T-cell (primary cell): Measurements from ENCODE around the gene ROBO2. TPM values are rescaled to one million over a fixed set of nuclear protein-coding genes. Genes with fewer than 3 reads are reported as not detected.

ENCODE experiments used
- ATAC-seq, 4 experiments: fragments of 200-7000 bp in 3 of 4; fragments of 150-1000 bp in 1 of 4; cut with Tn5 transposase; replicated peaks in 1 of 4; 1 replicate in 3 of 4; 2 replicates in 1 of 4; pipeline ENCODE4 v1.10.0; 2021; ENCODE audit warnings: moderate library complexity in 3 of 4, mild to moderate bottlenecking in 2 of 4, moderate number of reproducible peaks in 1 of 4
- CTCF ChIA-PET, 2 donors: fragments of 300-600 bp; sonication (Branson Sonifier 250); formaldehyde crosslinking; loops; one replicate each; lab custom pipeline; 2022; ENCODE audit warnings: antibody characterized with exemption in 2 of 2; lab: Charles Lee
- POLR2A ChIA-PET, 2 donors: fragments of 300-600 bp; sonication (Branson Sonifier 250); formaldehyde crosslinking; loops; one replicate each; lab custom pipeline; 2022; ENCODE audit warnings: antibody characterized with exemption in 2 of 2; lab: Charles Lee
- DNase-seq, 35 experiments: peaks; one replicate each; pipeline versions ENCODE4 v3.0.0 to v3.0.0-alpha.2; 2013 to 2023
- H3K27ac ChIP-seq: one replicate; pipeline ENCODE4 v1.5.1; 2013; ENCODE audit warnings: low read length
- H3K27me3 ChIP-seq, 2 experiments: replicated peaks in 1 of 2; 1 replicate in 1 of 2; 2 replicates in 1 of 2; pipeline versions ENCODE4 v1.6.1 to v1.7.0; 2013; ENCODE audit warnings: low read length in 1 of 2, mixed read lengths in 1 of 2; ENCODE audit not compliant: control insufficient read depth in 2 of 2, insufficient read depth in 2 of 2; ENCODE audit errors: extremely low read depth in 1 of 2
- H3K36me3 ChIP-seq, 2 donors: 1 replicate in 1 of 2; 2 replicates in 1 of 2; pipeline versions ENCODE4 v1.6.1 to v1.7.0; 2013; ENCODE audit warnings: low read length in 1 of 2; ENCODE audit not compliant: control insufficient read depth in 2 of 2, insufficient read depth in 1 of 2; ENCODE audit errors: extremely low read depth in 1 of 2
- H3K4me1 ChIP-seq, 2 experiments: 1 replicate in 1 of 2; 2 replicates in 1 of 2; pipeline versions ENCODE4 v1.6.1 to v1.7.0; 2013; ENCODE audit warnings: low read length in 2 of 2, mixed read lengths in 1 of 2; ENCODE audit not compliant: insufficient read depth in 2 of 2, control insufficient read depth in 1 of 2; ENCODE audit errors: extremely low read depth in 1 of 2
- H3K4me3 ChIP-seq, 2 donors: 1 replicate in 1 of 2; 2 replicates in 1 of 2; pipeline versions ENCODE4 v1.5.1 to v1.7.0; 2013; ENCODE audit warnings: mild to moderate bottlenecking in 2 of 2, low read length in 1 of 2, moderate library complexity in 1 of 2; ENCODE audit not compliant: control insufficient read depth in 1 of 2; ENCODE audit errors: extremely low read depth in 1 of 2
- H3K9me3 ChIP-seq: 2 replicates; pipeline ENCODE4 v1.7.0; 2013
- H3K27ac Mint-ChIP-seq, 2 donors: one replicate each; pipeline ENCODE4 v1.8.0; 2020 to 2021; ENCODE audit warnings: mild to moderate bottlenecking in 2 of 2, mixed read lengths in 2 of 2
- H3K27me3 Mint-ChIP-seq, 2 donors: one replicate each; pipeline ENCODE4 v1.8.0; 2021 to 2022; ENCODE audit warnings: mixed read lengths in 2 of 2
- H3K36me3 Mint-ChIP-seq: one replicate; pipeline ENCODE4 v1.8.0; 2021; ENCODE audit warnings: mixed read lengths
- H3K4me1 Mint-ChIP-seq, 3 donors: one replicate each; pipeline ENCODE4 v1.8.0; 2020 to 2022; ENCODE audit warnings: mixed read lengths in 3 of 3, mild to moderate bottlenecking in 1 of 3
- H3K4me3 Mint-ChIP-seq, 3 donors: one replicate each; pipeline ENCODE4 v1.8.0; 2020 to 2022; ENCODE audit warnings: mild to moderate bottlenecking in 3 of 3, mixed read lengths in 3 of 3, moderate library complexity in 3 of 3
- H3K9me3 Mint-ChIP-seq, 3 donors: one replicate each; pipeline ENCODE4 v1.8.0; 2020 to 2022; ENCODE audit warnings: mixed read lengths in 3 of 3
- WGBS: methylation state at CpG from one replicate; pipeline ENCODE4 v1.1.5; 2013; ENCODE audit warnings: missing lambda C conversion rate; ENCODE audit not compliant: insufficient coverage; 5-methylcytosine and 5-hydroxymethylcytosine counted together
- total RNA-seq, 35 experiments: library from RNA in 6 of 35; stranded (reverse) in 6 of 35; fragments of 120-200 nt in 1 of 35; gene quantifications; one replicate each; pipeline versions ENCODE4 v1.2.1 to v1.2.4 and lab custom pipeline; 2013 to 2026

ROBO2 gene
- total RNA-seq, 5 donors from 2014 or later (not counting 1 experiment from before 2014, with no cell fraction given) = not detected

- CTCF ChIA-PET = no interaction called here
- no peaks in the 10 kb centered on the region for H3K27me3 ChIP-seq
- no peak overlapping the region for H3K4me3 ChIP-seq
- H3K27ac ChIP-seq = no peak overlapping the region
- no peak overlapping the region for H3K27ac Mint-ChIP-seq
- H3K9me3 ChIP-seq = no peaks in the 10 kb centered on the region
- no peaks in the 10 kb centered on the region for H3K4me1 Mint-ChIP-seq
- WGBS = no CpG with 5 or more reads among the region's 1 CpG
- no peaks in the 10 kb centered on the region for H3K27me3 Mint-ChIP-seq
- no peak for DNase-seq
- ATAC-seq = no peak
- no peaks in the 10 kb centered on the region for H3K36me3 Mint-ChIP-seq
- H3K9me3 Mint-ChIP-seq = peaks cover 16 to 38% (median 22%) of the 10 kb centered on the region in 3 donors
- POLR2A ChIA-PET = no interaction called here
- H3K4me1 ChIP-seq = no peaks in the 10 kb centered on the region
- no peak overlapping the region for H3K4me3 Mint-ChIP-seq
- H3K36me3 ChIP-seq = no peaks in the 10 kb centered on the region
Observed at GRCh38 chr3:77288348-77288747, 248.4 kb downstream of the ROBO2 start.

- no peaks in the 10 kb centered on the region for H3K4me1 ChIP-seq
Observed at GRCh38 chr3:77296527-77296926, 256.6 kb downstream of the ROBO2 start.

GRCh38 chr3:77298417-77298816 is 258.5 kb downstream of the ROBO2 start:
- no peaks in the 10 kb centered on the region for H3K27me3 ChIP-seq
- H3K9me3 Mint-ChIP-seq = peaks cover 20 to 35% (median 34%) of the 10 kb centered on the region in 3 donors

More at GRCh38 chr3:77296527-77296926, 256.6 kb downstream of the ROBO2 start:
- Histone ChIP-seq H3K27me3 (no peaks in the 10 kb centered on the region), H3K36me3 (no peaks in the 10 kb centered on the region), H3K27ac (no peak overlapping the region), H3K4me3 (no peak overlapping the region), H3K9me3 (no peaks in the 10 kb centered on the region)
- WGBS = 86% methylated on average over 4 of the region's 5 CpGs
- ChIA-PET CTCF (no interaction called here), POLR2A (no interaction called here)
- no peak for ATAC-seq
- Mint-ChIP-seq H3K36me3 (no peaks in the 10 kb centered on the region), H3K27ac (no peak overlapping the region), H3K27me3 (no peaks in the 10 kb centered on the region), H3K9me3 (peaks cover 26 to 47% (median 42%) of the 10 kb centered on the region in 3 donors), H3K4me1 (no peaks in the 10 kb centered on the region), H3K4me3 (no peak overlapping the region)
- no peak for DNase-seq

GRCh38 chr3:77303955-77304699 is 264.2 kb downstream of the ROBO2 start:
- WGBS = 72% methylated on average over 4 of the region's 12 CpGs
- no peaks in the 10 kb centered on the region for H3K27me3 Mint-ChIP-seq
- Histone ChIP-seq H3K4me1 (no peaks in the 10 kb centered on the region), H3K9me3 (no peaks in the 10 kb centered on the region), H3K27ac (no peak overlapping the region), H3K27me3 (no peaks in the 10 kb centered on the region), H3K4me3 (no peak overlapping the region), H3K36me3 (no peaks in the 10 kb centered on the region)
- CTCF ChIA-PET = no interaction called here
- no peak overlapping the region for H3K27ac Mint-ChIP-seq
- H3K4me3 Mint-ChIP-seq = no peak overlapping the region
- POLR2A ChIA-PET = no interaction called here
- H3K36me3 Mint-ChIP-seq = no peaks in the 10 kb centered on the region
- H3K4me1 Mint-ChIP-seq = no peaks in the 10 kb centered on the region
- ATAC-seq (no peak), DNase-seq (no peak)
- peaks cover 3 to 10% (median 4%) of the 10 kb centered on the region in 3 donors for H3K9me3 Mint-ChIP-seq

More at GRCh38 chr3:77298417-77298816, 258.5 kb downstream of the ROBO2 start:
- no peaks in the 10 kb centered on the region for H3K9me3 ChIP-seq
- H3K4me3 Mint-ChIP-seq = no peak overlapping the region
- no peaks in the 10 kb centered on the region for H3K36me3 Mint-ChIP-seq
- POLR2A ChIA-PET = no interaction called here
- no peak overlapping the region for H3K27ac ChIP-seq
- H3K27me3 Mint-ChIP-seq = no peaks in the 10 kb centered on the region
- CTCF ChIA-PET = no interaction called here
- ATAC-seq (no peak), DNase-seq (no peak)
- H3K4me1 ChIP-seq = no peaks in the 10 kb centered on the region
- no peaks in the 10 kb centered on the region for H3K4me1 Mint-ChIP-seq
- no CpG with 5 or more reads among the region's 1 CpG for WGBS
- no peaks in the 10 kb centered on the region for H3K36me3 ChIP-seq
- H3K4me3 ChIP-seq = no peak overlapping the region
- no peak overlapping the region for H3K27ac Mint-ChIP-seq

GRCh38 chr3:77304700-77305021 is 264.8 kb downstream of the ROBO2 start:
- no peak for DNase-seq
- no peak overlapping the region for H3K27ac Mint-ChIP-seq
- no peak overlapping the region for H3K4me3 Mint-ChIP-seq
- no peak for ATAC-seq
- Histone ChIP-seq H3K4me3 (no peak overlapping the region), H3K27me3 (no peaks in the 10 kb centered on the region), H3K36me3 (no peaks in the 10 kb centered on the region), H3K4me1 (no peaks in the 10 kb centered on the region), H3K27ac (no peak overlapping the region), H3K9me3 (no peaks in the 10 kb centered on the region)
- H3K9me3 Mint-ChIP-seq = peaks cover 0 to 7% (median 3%) of the 10 kb centered on the region in 3 donors
- 0% methylated on average over 1 of the region's 3 CpGs for WGBS
- no peaks in the 10 kb centered on the region for H3K27me3 Mint-ChIP-seq
- ChIA-PET CTCF (no interaction called here), POLR2A (no interaction called here)
- H3K4me1 Mint-ChIP-seq = no peaks in the 10 kb centered on the region
- H3K36me3 Mint-ChIP-seq = no peaks in the 10 kb centered on the region

- Histone ChIP-seq H3K27ac (no peak overlapping the region), H3K9me3 (no peaks in the 10 kb centered on the region), H3K4me1 (no peaks in the 10 kb centered on the region), H3K27me3 (no peaks in the 10 kb centered on the region), H3K36me3 (no peaks in the 10 kb centered on the region), H3K4me3 (no peak overlapping the region)
- ChIA-PET POLR2A (no interaction called here), CTCF (no interaction called here)
- peaks cover 3 to 9% (median 6%) of the 10 kb centered on the region in 3 donors for H3K9me3 Mint-ChIP-seq
- H3K36me3 Mint-ChIP-seq = no peaks in the 10 kb centered on the region
- DNase-seq = no peak
- no peak for ATAC-seq
- no peaks in the 10 kb centered on the region for H3K27me3 Mint-ChIP-seq
- H3K27ac Mint-ChIP-seq = no peak overlapping the region
- H3K4me3 Mint-ChIP-seq = no peak overlapping the region
- H3K4me1 Mint-ChIP-seq = no peaks in the 10 kb centered on the region
Observed at GRCh38 chr3:77309460-77309859, 269.6 kb downstream of the ROBO2 start.
